SIG-M5 treated with dmso at 0.1 percent for 504 hours (cell line): ENCODE data around the gene NUP153.
"Not testable (repeated sequence)": the region's sequence is repeated elsewhere in the genome, so short reads cannot be mapped to it uniquely, and the experiment has no call there.

ENCODE experiments used
- DNase-seq: peaks from one replicate; lab custom pipeline; 2025; ENCODE audit not compliant: unreplicated experiment; lab: John Stamatoyannopoulos, UW

NUP153 gene

GRCh38 chr6:17706580-17707370 is at the start of gene NUP153:
NUP153 (minus strand) TSS chr6:17706925; CDS start chr6:17706387, 538 bp downstream.
- peak; percentile 92 for DNase-seq

- DNase-seq = no peak
These were observed 47.5 kb upstream of the NUP153 start for GRCh38 chr6:17754254-17754653.

GRCh38 chr6:17745324-17745723 is 38.6 kb upstream of the NUP153 start:
- DNase-seq = not testable (repeated sequence)

- not testable (repeated sequence) for DNase-seq
These were observed 38.1 kb upstream of the NUP153 start for GRCh38 chr6:17744757-17745308.

- no peak for DNase-seq
These were observed 37.5 kb upstream of the NUP153 start for GRCh38 chr6:17744019-17744756.

- no peak for DNase-seq
These were observed 34.8 kb upstream of the NUP153 start for GRCh38 chr6:17741507-17741906.

GRCh38 chr6:17740559-17741220 is 34.0 kb upstream of the NUP153 start:
- no peak for DNase-seq

GRCh38 chr6:17737704-17738252 is 31.1 kb upstream of the NUP153 start:
- DNase-seq = no peak

- DNase-seq = not testable (repeated sequence)
These were observed 28.6 kb upstream of the NUP153 start for GRCh38 chr6:17735311-17735710.

GRCh38 chr6:17730078-17730704 is 23.5 kb upstream of the NUP153 start:
- no peak for DNase-seq

GRCh38 chr6:17729223-17730077 is 22.7 kb upstream of the NUP153 start:
- no peak for DNase-seq

GRCh38 chr6:17728551-17729222 is 22.0 kb upstream of the NUP153 start:
- no peak for DNase-seq

GRCh38 chr6:17725083-17725482 is 18.4 kb upstream of the NUP153 start:
- DNase-seq = no peak

GRCh38 chr6:17724341-17724740 is 17.6 kb upstream of the NUP153 start:
- DNase-seq = no peak

- no peak for DNase-seq
These were observed 14.9 kb upstream of the NUP153 start for GRCh38 chr6:17721671-17722070.

GRCh38 chr6:17719323-17720041 is 12.8 kb upstream of the NUP153 start:
- no peak for DNase-seq

- no peak for DNase-seq
These were observed 9.5 kb upstream of the NUP153 start for GRCh38 chr6:17716221-17716620.
